ENCODE results near the gene PDK1.
"Not testable (repeated sequence)": the region's sequence is repeated elsewhere in the genome, so short reads cannot be mapped to it uniquely, and the experiment has no call there.

The PDK1 gene

DNA sequence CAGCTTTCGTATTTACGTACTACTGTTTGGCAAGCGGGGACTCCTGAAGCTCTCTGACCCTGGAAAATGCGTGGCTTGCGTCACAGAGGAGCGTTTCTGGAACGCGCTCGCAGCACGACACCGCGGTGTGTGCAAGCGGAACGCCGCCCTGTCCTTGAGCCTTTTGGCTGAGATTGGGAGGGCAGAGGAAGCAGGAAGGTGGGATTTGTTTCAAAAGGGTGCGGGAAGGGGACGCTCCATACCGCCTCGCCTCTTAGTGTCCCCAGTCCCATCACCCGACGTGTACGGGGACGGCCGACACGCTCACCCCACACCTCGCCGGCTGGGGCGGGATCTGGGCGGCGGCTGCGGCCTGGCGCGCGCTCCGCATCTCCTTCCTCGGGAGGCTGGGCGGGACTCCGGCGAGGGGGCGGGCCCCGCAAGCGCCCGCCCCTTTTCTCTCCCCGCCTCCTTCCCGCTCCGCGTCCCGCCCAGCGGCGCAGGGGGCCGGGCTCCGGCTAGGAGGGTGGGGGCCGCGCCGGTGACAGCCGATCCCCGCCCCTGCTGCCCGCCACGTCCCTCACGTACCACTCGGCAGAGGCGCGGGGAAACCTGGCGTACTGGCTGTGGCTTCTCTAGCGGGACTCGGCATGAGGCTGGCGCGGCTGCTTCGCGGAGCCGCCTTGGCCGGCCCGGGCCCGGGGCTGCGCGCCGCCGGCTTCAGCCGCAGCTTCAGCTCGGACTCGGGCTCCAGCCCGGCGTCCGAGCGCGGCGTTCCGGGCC lies at the start of gene PDK1:
Gene PDK1, plus strand, starts transcription at position 569 of the 762 bp plus-strand sequence. Its CDS starts 61 bp downstream, at position 630.
- peak; percentile 62 for DNase-seq (ENCODE audit: low read depth, low spot score)

DNA sequence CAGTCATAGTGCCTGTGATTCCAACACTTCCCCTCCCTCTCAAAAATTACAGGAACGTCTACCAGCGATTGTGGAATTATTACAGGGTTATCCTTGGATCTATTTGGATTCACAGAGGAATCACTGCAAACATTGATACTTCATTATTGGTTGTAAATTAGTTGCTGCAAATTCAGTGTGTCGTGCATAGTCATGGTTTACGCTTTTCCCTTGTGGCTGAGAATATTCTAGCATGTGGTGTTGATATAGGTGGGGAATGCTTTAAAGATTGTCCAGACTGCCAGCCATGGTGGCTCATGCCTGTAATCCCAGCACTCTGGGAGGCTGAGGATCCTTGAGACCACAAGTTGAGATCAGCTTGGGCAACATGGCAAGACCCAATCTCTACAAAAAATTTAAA lies 48.7 kb upstream of the PDK1 start:
- DNase-seq (ENCODE audit: low read depth, low spot score) = no peak

DNA sequence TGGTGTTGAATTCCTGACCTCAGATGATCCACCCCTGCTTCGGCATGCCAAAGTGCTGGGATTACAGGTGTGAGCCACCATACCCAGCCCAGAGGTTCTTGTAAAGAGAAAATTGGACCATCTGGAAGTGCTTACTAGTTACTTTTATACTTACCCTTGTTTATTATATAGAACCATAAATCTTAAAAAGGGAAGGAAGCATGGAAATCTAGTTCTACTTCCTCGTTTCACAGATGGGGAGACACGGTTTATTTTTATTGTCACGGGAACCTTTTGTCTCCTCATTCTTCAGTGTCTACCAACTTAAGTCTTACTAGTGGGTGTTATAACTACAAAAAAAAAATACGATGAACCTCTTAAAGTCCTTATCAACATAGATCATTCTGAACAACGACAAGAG lies 45.8 kb upstream of the PDK1 start:
- DNase-seq (ENCODE audit: low read depth, low spot score) = no peak

DNA sequence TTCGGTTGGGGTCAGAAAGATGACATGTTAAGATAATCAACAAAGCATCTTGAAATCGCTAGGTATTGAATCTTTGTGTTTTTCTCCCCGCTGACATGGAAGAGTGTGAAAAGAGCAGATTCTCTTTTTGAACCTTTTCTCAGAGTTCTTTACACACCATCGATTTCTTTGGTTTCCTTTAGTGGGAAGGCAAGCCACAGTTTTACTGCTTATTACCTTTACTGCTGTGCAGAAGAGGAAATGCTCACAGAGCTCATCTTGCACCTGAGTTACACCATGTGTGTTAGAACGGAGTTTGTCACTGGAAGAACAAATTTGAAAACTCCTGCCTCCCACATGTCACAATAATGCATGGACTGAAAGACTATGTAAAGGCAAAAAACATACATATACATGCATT lies 45.3 kb upstream of the PDK1 start:
- DNase-seq (ENCODE audit: low read depth, low spot score) = no peak

DNA sequence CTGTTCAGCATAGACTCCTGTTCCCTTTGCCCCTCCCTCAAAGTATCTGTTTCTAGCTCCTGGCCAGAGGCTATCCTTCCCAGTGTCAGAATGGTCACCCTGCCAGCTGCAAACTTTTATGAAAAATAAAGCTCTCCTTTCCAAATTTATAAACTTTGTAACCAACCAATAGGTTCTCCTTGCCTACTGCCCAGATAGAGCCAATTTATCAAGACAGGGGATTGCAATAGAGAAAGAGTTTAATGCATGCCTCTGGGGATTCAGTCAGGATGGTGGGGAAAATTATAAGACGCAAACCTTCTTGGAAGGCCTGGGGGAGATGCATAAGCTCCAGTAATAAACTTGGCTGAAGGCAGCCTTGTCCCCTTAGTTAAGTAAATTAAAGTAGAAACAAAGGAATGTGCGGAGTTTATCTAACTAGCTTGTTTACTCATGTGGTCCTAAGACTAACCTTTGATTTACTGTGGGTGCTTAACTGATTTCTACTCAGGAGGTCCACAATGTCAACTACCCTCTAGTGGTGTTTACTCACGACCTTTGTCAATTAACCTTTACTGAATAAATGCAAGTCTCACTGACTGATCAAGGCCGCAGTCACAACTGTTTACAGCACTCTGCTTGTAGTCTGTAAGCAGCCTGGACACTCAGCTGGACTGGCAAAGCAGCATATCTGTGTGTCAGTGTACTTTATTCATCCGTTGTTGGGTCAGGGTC lies 42.9 kb upstream of the PDK1 start:
- DNase-seq (ENCODE audit: low read depth, low spot score) = no peak

DNA sequence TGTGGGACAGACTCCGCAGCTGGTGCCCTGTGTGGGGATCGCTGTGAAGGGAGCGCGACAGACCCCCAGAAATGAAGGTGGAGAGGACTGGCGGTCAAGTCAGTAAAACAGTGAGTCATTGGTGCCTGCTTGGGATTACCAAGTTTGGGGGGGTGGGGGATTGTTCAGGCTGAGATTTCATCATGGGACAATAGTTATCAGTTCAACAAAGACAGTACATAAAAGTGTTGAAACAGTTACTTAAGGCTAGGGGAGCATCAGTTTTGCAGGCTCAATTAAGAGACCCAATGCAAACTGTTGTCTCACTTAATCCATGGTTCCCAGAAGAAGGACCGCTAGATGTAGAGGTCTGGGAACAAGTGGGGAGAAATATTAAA lies 42.4 kb upstream of the PDK1 start:
- DNase-seq (ENCODE audit: low read depth, low spot score) = no peak

DNA sequence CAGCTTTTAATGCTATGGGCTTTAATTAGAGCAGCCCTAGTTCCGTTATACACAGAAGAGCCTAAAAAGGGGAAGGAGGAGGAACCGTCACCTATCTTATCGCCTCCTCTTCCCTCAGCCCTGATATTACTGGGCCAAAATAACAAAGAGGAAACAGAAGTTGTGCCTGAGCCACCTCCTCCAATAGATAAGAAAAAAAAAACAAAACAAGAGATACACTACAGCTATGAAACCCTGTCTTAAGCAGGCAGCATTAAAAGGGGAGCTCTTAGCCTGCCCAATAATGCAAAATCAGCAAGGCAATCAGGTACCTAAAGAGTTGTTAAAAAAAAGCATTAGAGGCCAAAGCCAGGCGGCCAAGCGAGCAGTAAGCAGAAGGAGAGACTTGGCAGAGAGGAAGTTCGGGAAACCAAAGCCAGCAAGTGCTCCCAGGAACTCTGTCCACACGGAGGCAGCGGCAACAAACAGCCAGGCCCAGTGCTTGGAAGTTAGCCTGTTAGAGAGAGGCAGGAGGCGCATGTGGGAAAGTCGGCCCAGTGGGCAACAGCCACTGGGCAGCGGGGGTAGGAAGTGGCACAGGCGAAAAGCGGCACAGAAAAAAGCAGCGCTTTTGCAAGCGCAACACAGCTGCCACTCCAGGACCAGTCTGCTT lies 41.8 kb upstream of the PDK1 start:
- no peak for DNase-seq (ENCODE audit: low read depth, low spot score)

DNA sequence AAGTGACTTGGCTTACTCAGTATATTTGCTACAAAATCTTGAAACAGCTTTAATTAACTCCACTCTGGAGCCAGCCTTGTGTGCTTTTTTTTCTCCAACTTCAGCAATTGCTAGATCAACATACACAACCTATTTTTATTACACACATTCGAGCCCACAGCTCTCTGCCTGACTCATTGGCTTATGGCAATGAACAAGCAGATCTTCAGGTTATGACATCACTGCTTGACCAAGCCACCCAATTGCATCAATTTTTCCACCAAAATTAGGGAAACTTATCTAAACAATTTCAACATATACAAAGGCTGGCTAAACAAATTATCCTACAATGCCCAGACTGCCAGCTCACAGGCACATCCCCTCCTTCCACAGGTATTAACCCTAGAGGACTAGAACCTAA lies 39.6 kb upstream of the PDK1 start:
- DNase-seq (ENCODE audit: low read depth, low spot score) = no peak

DNA sequence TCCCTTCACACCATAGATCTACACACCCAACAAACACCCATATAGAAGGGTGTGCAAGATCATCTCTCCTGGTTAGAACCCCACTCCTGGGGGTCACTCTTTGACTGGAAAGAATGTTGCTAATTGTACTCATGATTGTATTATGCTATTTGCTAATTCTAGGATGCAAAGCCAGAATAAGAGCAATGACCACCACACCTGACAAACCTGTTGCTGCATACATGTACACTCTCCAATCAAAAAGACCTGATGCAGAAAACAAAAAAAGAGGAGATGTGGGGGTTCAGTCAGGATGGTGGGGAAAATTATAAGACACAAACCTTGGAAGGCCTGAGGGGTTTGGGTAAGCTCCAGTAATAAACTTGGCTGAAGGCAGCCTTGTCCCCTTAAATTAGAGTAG lies 36.9 kb upstream of the PDK1 start:
- DNase-seq (ENCODE audit: low read depth, low spot score) = no peak

DNA sequence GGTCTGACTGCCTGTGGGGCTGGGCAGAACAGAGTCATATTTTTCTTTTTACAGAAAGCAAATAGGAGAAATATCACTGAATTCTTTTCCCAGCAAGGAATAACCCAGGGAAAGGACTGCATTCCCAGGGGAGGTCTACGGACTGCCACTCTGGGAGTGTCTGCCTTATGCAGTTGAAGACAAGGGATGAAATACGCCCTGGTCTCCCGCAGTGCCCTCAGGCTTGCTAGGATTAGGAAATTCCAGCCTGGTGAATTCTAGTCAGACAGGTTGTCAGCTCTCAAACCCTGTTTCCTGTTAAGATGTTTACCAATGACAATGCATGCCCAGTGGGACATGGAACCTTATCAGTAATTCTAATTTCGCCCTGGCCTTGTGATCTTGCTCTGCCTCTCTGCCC lies 30.3 kb upstream of the PDK1 start:
- no peak for DNase-seq (ENCODE audit: low read depth, low spot score)

DNA sequence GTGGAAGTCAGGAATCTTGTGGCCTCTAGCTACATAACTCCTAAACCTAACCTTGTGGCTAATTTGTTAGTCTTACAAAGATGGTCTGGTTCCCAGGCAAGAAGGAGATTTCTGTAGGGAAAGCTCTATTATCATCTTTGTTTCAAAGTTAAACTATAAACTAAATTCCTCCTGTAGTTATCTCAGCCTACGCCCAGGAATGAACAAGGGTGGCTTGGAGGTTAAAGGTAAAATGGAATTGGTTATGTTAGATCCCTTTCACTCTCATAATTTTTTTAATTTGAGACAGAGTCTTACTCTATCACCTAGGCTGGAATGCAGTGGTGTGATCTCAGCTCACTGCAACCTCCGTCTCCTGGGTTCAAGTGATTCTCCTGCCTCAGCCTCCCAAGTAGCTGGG lies 24.6 kb upstream of the PDK1 start:
- no peak for DNase-seq (ENCODE audit: low read depth, low spot score)

DNA sequence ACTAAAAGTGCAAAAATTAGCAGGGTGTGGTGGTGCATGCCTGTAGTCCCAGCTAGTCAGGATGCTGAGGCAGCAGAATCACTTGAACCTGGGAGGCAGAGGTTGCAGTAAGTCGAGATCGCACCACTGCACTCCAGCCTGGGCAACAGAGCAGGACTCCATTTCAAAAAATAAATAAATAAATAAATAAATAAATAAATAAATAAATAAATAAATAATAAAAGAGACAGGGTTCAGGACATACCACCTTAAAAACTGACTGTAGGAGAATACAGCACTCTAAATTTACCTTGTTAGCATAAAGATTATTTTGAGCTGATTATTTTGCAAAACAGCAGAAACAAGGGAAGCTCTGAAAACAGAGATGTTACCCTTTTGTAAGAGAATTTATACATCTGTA lies 23.4 kb upstream of the PDK1 start:
- not testable (repeated sequence) for DNase-seq (ENCODE audit: low read depth, low spot score)

DNA sequence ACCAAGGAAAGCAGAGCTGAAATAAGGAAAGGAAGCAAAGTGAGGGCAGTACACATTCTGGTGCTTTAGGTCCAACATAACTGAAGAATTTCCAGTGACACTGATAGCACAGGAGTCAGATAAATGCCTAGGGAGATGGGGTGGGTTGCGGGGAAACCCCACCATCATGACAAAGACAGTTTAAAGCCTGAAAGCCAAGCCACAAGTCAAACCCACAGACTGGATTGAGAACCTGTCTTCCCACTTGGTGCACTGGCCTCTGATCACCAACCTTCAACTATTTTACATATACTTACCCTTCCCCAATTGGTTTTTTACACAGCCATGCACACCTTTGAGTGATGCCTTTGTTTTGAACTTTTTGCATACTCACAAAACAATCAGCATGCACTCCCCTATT lies 22.2 kb upstream of the PDK1 start:
- no peak for DNase-seq (ENCODE audit: low read depth, low spot score)

DNA sequence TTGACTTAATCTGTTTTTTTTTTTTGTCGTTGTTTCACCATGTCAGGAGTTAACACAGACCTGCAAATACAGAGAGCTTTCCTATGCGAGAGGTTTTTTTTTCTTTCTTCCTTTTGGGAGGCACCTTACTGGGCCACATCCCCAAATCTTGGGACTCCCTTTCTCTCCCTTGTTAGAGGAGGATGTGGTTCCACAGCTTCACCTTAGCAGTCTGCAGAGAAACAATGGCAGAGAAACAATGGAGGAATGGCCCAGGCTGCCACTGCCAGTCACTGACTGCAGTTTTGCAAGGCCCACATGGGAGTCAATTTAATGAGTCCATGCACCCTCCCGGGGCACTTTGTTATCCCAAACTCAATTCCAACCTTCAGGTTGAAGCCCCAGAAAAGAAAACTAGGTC lies 20.8 kb upstream of the PDK1 start:
- DNase-seq (ENCODE audit: low read depth, low spot score) = no peak

DNA sequence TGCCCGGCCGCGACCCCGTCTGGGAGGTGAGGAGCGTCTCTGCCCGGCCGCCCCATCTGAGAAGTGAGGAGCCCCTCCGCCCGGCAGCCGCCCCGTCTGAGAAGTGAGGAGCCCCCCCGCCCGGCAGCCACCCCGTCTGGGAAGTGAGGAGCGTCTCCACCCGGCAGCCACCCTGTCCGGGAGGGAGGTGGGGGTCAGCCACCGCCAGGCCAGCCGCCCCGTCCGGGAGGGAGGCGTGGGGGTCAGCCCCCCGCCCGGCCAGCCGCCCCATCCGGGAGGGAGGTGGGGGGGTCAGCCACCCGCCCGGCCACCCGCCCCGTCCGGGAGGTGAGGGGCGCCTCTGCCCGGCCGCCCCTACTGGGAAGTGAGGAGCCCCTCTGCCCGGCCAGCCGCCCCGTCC lies 18.0 kb upstream of the PDK1 start:
- DNase-seq (ENCODE audit: low read depth, low spot score) = not testable (repeated sequence)

DNA sequence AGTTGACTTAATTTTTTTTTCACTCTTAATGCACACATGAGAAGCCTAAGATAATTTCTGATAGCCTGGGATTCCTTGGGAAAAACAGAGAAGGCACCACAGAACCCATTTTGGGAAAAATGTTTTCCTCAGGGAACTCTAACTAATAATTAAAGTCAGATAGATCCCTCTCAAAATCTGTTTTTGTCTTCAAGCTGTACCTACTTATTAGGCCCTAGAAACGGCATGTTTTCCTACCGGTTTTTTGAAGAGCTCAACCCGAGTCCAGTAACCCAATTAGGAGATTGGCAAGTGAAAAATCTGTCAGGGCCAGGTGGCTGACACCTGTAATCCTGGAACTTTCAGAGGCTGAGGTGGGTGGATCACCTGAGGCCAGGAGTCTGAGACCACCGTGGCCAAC lies 16.1 kb upstream of the PDK1 start:
- no peak for DNase-seq (ENCODE audit: low read depth, low spot score)

DNA sequence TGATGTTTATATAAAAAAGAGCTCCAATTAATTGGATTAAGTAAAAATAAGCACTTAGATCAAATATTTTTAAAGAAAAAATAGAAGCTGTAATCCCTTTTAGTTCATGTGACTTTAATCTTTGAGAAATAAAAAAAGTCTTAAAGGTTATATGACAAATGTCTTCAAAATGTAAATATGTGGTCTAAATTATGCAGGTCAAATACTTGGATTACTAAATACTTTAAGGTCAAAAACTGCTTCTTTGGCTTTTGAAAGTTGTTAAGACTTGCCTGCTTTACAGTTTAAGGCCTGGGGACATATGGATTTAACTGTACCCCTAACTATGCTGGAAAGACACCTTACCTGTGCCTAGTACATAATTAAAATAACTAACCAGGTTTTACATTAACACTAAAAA lies 15.5 kb upstream of the PDK1 start:
- no peak for DNase-seq (ENCODE audit: low read depth, low spot score)

DNA sequence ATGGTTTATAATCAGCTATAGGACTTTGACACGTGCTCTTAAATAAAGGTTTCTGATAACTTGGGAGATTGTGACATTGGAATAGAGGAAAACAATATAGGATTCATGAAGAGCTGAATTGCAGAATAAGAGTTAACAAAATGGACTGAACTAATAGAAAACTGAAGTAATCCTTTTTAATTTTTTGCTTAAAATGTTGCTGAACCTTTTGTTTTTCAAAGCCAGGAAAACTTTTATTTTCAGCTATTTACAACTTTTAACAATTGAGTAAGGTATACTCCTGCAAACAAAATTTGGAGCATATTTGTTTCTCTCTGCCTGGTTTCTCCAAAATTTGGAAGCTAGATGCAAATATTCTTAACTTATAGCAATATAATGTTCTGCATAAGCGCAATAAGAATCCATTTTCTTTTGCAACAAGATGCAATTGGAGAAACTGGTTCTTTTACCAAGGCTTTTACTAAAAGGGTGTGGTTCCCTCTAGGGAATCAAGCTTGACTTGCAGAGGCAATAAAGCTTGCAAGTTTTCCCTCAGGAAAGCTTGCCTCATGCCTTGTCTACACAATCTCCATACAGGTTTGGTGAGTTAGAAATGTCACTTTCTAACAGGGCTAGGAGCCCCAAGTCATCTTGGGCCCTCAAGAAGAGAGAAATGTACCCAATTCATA lies 10.3 kb upstream of the PDK1 start:
- no peak for DNase-seq (ENCODE audit: low read depth, low spot score)

DNA sequence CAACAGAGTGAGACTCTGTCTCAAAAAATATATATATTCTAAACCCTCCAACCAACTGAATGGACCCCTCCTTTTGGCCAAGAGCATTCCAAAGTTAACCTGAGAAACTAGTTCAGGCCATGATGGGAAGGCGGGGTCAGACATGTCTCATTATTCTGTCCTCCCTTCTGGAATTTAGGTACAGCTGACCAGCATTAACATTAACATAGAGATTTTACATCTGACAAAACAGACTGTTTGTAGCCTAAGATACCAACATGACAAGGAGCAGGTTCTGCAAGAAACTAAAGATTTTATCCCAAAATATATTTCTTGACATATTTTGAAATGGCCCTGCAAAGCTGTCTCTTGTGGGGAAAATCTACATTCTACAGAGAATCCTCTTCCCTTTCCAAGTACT lies 6.8 kb upstream of the PDK1 start:
- DNase-seq (ENCODE audit: low read depth, low spot score) = no peak

DNA sequence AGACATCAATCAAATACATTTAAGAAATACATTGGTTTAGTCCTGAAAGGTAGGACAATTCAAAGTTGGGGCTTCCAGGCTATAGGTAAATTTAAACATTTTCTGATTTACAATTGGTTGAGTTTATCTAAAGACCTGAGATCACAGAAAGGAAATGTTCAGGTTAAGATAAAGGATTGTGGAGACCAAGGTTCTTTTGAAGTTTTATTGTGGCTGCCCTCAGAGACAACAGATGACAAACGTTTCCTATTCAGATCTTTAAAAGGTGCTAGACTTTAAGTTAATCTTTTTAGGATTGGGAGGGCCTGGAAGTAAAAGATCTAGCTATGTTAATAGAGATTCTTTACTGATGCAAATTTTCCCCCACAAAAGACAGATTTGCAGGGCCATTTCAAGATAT lies 6.1 kb upstream of the PDK1 start:
- DNase-seq (ENCODE audit: low read depth, low spot score) = not testable (repeated sequence)

DNA sequence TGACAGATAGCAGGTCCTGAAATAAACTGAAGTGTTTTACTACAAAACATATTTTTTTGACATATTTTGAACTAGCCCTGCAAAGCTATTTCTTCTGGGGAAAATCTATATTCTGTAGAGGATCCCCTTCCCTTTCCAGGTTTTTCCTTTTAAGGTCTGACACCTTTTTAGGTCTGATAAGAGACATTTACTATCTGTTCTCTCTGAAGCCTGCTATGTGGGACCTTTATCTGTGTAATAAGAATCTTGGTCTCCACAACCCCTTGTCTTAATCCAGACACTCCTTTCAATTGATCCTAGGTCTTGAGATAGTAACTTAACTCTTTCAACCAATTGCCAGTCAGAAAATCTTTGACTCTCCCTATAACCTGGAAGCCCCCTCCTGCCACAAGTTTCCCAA lies 5.5 kb upstream of the PDK1 start:
- no peak for DNase-seq (ENCODE audit: low read depth, low spot score)

DNA sequence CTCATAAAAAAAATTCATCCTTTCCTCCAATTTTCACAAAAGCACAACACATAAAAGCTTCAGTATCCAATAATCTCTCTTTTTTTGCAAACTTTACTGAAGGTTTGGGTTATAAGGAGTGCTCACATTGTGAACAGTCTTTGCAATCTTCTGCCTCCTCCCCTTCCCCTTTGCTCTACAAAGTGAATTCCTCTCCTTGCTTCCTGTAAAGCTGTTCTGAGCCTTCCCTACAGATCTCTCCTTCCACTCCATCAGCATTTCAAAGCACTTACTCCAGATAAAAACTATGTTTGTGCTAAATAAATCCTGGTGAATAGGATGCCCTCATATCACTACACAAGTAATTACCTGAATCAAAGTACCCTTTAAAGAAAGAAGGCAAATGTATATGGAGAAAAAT lies 4.6 kb upstream of the PDK1 start:
- no peak for DNase-seq (ENCODE audit: low read depth, low spot score)
